ENCODE data around the gene ADAP2.
"Not testable (repeated sequence)": the region's sequence is repeated elsewhere in the genome, so short reads cannot be mapped to it uniquely, and the experiment has no call there.

The ADAP2 gene

GRCh38 chr17:30931582-30931981, 9.8 kb downstream of the ADAP2 start:
- DNase-seq: not testable (repeated sequence)

DNA sequence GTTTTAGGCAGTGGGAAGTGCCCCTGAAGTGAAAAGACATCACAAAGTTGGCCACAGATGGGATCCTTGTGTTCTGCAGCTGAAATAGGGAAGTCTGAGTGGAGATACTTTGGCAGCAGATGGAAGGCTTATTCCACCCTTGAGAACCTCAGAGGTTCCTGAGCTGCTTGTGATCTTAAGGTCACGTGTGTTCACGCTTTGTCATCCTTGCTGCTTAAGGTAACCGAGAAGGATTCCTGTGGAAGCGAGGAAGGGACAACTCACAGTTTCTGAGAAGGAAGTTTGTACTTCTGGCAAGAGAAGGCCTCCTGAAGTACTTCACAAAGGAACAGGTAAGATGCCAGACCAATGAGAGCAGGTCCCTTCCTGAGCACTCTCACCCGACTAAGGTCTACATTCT, 12.2 kb downstream of the ADAP2 start:
- DNase-seq: no peak

DNA sequence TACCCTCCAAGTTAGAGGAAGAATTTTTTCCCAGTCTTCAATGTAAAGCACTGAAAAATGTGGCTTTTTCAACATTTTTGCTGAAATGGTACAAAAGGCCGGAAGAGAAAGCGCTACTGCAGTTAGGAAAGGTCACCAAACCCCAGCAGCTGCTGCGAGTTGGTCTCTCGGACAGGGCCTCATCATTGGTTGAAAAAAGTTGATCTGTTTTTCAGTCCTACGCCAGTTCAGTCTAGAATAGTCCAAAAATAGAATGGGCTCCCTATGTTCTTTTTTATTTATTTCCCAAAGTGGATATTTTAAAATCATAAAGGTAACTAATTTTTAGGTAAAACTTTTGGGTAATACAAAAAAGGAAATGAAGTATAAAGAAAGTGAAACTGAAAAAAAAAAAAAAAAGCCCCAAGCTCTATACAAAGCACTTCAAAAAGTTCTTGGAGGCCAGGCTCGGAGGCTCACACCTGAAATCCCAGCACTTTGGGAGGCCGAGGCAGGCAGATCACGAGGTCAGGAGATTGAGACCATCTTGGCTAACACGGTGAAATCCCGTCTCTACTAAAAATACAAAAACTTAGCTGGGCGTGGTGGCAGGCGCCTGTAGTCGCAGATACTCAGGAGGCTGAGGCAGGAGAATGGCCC, 17.4 kb downstream of the ADAP2 start:
- DNase-seq: no peak

- no peak for DNase-seq
Observed at GRCh38 chr17:30942308-30943079, 20.7 kb downstream of the ADAP2 start.

GRCh38 chr17:30947796-30948195, 26.1 kb downstream of the ADAP2 start:
- DNase-seq: no peak

DNA sequence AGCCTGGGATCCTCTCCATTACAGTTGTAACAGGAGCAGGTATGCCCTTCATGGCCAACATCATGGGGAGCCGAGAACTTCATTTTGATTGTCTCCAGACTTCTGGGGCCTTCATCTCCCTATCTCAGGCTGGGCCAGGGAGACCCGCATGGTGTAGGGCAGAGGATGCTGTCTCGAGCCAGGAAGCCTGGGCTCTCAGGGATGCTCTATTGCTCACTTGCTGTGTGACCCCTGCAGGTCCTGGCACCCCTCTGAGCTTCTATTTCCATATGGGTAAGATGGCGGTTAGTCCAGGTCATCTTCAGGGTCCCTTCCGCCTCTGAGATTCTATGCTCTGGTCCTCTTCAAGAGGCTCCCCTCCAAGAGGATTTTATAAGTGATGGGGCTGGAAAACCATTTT, 28.4 kb downstream of the ADAP2 start:
- no peak for DNase-seq

- DNase-seq: no peak
Observed at GRCh38 chr17:30950669-30951399, 29.1 kb downstream of the ADAP2 start.

DNA sequence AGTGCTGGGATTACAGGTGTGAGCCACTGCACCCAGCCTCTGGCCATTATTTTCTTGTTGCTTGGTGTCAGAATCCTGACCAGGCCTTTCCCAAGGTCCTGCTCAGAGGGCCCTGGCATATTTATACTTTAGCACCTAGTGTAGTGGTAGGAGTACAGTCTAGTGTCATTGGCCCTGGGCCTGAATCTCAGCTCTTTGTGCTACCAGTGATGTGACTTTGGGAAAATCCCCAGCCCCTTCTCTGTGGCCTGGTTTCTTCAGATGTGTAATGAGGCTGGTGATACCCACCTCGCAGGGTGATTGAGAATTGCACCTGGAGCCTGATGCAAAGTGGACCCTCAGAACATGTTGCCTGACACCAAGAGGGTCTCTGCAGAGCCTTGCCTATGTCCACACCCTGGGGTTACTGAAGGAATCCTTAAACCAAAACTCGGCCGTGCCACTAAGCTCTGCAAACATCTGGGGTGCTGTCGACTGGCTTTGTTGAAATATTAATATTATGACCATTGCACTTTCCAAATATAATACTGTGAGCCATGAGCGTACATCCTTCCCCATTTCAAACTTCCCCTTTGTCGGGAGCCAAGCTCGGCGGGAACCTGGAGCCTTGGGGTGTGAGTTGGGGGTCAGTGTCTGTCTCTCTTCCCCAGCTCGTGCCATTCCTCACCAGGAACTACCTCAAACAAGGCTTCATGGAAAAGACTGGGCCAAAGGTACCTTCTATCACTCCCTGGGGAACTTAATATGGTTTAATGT, 31.1 kb downstream of the ADAP2 start:
- DNase-seq: no peak

GRCh38 chr17:30954046-30954830, 32.5 kb downstream of the ADAP2 start:
- no peak for DNase-seq

- DNase-seq: no peak
Observed at GRCh38 chr17:30956764-30957374, 35.1 kb downstream of the ADAP2 start.

DNA sequence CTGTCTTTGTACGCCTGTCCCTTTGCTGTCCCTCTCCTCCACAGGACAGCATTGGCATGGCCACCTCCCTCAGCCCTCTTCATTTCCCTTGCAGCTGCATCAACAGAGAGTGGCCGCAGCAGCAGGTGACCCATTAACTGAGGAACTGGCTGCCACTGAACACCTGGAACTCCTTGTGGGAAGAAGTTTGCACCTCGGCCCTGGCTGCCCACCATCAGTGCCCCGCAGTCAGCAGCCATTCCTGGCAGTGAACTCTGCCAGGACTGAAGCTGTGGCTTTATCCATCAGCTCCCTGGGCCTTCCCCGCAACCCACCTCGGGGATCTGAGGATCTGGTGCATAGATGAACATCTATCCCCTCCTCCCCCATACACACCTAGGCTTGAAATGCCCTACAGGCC, 36.0 kb downstream of the ADAP2 start:
- DNase-seq: no peak

DNA sequence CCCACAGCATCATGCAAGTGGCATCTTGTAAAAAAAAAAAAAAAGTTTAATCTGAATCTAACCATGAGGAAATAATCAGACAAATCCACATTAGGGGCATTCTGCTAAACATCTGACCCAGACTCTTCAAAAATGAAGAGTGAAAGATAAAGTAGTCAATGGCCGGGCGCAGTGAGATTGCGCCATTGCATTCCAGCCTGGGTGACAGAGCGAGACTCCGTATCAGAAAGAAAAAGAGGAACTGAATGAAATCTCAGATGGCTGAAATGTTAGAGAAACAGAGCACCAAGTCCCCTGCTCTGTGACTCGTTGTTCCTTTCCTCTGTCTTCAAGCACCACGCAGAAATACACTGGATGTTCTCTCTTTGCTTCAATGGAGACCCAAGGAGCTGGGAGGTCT, 36.4 kb downstream of the ADAP2 start:
- no peak for DNase-seq

- DNase-seq: no peak
Observed at GRCh38 chr17:30961209-30962188, 39.8 kb downstream of the ADAP2 start.

- not testable (repeated sequence) for DNase-seq
Observed at GRCh38 chr17:30964312-30964711, 42.6 kb downstream of the ADAP2 start.

DNA sequence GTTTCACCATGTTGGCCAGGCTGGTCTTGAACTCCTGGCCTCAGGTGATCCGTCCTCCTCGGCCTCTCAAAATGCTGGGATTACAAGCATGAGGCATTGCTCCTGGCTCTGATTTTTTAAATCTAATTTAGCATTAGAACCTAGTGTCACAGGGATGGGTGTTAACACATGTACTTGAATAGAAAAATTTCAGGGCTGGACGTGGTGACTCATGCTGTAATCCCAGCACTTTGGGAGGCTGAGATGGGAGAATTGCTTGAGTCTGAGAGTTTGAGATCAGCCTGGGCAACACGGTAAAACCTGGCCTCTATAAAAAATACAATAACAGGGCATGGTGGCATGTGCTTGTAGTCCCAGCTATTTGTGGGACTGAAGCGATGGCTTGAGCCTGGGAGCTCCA, 43.1 kb downstream of the ADAP2 start:
- DNase-seq: no peak

GRCh38 chr17:30965686-30966085, 43.9 kb downstream of the ADAP2 start:
- DNase-seq: no peak

DNA sequence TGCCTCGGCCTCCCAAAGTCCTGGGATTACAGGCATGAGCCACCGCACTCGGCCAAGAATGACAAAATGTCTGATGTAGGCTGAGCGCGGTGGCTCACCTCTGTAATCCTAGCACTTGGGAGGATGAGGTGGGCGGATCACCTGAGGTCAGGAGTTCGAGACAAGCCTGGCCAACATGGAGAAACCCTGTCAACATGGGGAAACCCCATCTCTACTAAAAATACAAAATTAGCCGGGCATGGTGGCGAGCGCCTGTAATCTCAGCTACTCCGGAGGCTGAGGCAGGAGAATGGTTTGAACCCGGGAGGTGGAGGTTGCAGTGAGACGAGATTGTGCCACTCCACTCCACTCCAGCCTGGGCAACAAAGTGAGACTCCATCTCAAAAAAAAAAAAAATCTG, 46.2 kb downstream of the ADAP2 start:
- not testable (repeated sequence) for DNase-seq

DNA sequence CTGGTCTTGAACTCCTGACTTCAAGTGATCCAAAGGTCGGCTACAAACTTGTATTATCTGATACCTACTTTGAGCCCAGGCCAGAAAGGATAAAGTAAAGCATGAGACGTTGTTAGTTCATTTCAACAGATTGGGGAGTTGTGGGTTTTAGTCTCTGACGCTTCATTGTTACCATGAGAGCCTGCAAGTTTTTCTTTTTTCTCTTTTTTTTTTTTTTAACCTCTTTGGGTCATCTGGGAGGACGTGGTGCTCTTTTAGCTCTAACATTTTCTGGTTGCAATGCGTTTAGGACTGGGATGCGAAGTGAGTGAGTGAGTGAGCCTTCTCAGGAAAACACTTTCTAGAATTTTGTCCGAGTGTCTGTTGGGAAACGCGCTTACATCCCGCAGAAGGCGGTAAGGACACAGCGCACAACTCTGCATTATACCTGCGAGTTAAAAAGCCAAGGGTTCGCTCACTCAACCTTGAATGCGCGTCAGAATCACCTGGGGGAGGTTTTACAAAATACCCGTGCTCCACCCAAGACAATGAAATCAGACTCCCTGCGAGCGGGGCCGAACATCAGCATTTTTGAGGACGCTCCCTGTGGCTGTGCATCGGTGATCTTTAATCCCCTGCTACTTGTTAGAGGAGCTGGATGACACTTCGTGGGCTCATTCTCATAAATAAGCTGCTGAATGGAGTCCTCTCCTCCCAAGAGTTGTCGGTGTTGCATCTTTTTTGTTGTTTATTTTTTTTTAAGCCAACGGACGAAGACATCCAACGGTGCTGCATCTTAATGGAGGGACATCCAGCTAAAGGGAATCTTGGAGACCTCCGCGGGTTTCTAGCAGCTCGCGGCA, 48.5 kb downstream of the ADAP2 start:
- peak; percentile 46 for DNase-seq

- peak; percentile 69 for DNase-seq
Observed at GRCh38 chr17:30970831-30971567, 49.3 kb downstream of the ADAP2 start, which contains the start of gene RNF135. Gene RNF135, plus strand, starts transcription at chr17:30971039. Its CDS starts 35 bp downstream, at chr17:30971074.

All from activated T-cell treated with anti-CD3 and anti-CD28 coated beads, Interleukin-2, amount 50 U/mL, for 1 hour (primary cell).